ENCODE results near the gene SUSD3.

DNA sequence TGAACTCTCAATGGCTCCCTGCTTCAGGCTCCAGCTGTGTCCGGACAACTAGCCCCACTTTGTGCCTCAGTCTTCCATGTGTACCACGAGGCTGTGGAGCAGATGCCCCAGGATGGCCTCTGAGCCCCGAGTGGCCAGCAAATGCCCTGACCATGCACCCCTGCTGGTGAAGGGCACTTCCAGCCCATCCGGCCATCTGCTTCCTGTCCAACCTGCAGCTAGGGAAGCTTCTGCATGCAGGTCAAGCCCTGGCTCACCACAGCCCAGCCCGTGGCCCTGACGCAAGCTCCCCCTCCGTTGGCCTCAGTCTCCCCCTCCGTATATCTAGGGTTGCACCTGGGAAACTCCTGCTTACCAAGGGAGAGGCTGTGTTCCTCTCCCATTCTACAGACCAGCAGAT, 70.8 kb downstream of the SUSD3 start:
- TF ChIP-seq, protein P1, sequence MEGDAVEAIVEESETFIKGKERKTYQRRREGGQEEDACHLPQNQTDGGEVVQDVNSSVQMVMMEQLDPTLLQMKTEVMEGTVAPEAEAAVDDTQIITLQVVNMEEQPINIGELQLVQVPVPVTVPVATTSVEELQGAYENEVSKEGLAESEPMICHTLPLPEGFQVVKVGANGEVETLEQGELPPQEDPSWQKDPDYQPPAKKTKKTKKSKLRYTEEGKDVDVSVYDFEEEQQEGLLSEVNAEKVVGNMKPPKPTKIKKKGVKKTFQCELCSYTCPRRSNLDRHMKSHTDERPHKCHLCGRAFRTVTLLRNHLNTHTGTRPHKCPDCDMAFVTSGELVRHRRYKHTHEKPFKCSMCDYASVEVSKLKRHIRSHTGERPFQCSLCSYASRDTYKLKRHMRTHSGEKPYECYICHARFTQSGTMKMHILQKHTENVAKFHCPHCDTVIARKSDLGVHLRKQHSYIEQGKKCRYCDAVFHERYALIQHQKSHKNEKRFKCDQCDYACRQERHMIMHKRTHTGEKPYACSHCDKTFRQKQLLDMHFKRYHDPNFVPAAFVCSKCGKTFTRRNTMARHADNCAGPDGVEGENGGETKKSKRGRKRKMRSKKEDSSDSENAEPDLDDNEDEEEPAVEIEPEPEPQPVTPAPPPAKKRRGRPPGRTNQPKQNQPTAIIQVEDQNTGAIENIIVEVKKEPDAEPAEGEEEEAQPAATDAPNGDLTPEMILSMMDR (IDR thresholded peaks at IDR 0.05), result no peak
- TF ChIP-seq POLR2A (IDR thresholded peaks at IDR 0.05), result no peak
